HEK293 (cell line): Measurements from ENCODE around the gene APH1A.

ENCODE experiments used
- CTCF ChIA-PET: fragments of 350-600 bp; formaldehyde crosslinking; extraction: SDS; loops from one replicate; lab custom pipeline; 2021; ENCODE audit warnings: antibody characterized with exemption; lab: Yijun Ruan, JAX
- POLR2A ChIA-PET: fragments of 300-600 bp; formaldehyde crosslinking; extraction: SDS; loops from one replicate; lab custom pipeline; 2020; ENCODE audit warnings: antibody characterized with exemption, inconsistent platforms; lab: Yijun Ruan, JAX
- H3K27ac ChIP-seq: fragments of 200-500 bp; sonication (Bioruptor generic); 2 replicates; pipeline ENCODE4 v1.5.1; 2014; ENCODE audit warnings: low read depth, low read length, control low read depth, inconsistent platforms; ENCODE audit errors: extremely low read depth
- H3K36me3 ChIP-seq, 2 experiments: fragments of 200-500 bp in 1 of 2; sonication (Bioruptor generic) in 1 of 2; 1 replicate in 1 of 2; 2 replicates in 1 of 2; pipeline ENCODE4 v1.5.1; 2014 to 2017; ENCODE audit warnings: inconsistent platforms in 2 of 2, low read length in 2 of 2; ENCODE audit not compliant: control insufficient read depth in 2 of 2, insufficient read depth in 1 of 2
- H3K4me1 ChIP-seq: fragments of 200-500 bp; sonication (Bioruptor generic); 2 replicates; pipeline ENCODE4 v1.5.1; 2014; ENCODE audit warnings: mild to moderate bottlenecking, low read length, inconsistent platforms; ENCODE audit not compliant: control insufficient read depth, insufficient read depth
- H3K4me3 ChIP-seq: 2 replicates; pipeline ENCODE4 v1.5.1; 2011; ENCODE audit warnings: low read depth, mild to moderate bottlenecking, control low read depth, low read length, moderate library complexity
- H3K9me3 ChIP-seq: fragments of 200-500 bp; sonication (Bioruptor generic); 2 replicates; pipeline ENCODE4 v1.5.1; 2014; ENCODE audit warnings: low read depth, low read length, inconsistent platforms; ENCODE audit not compliant: control insufficient read depth, insufficient read depth
- HOXC10 ChIP-seq: sonication (generic); formaldehyde crosslinking; IDR thresholded peaks from 2 replicates; pipeline ENCODE4 v1.8.1; 2023; ENCODE audit warnings: mild to moderate bottlenecking, missing genetic modification reagents
- SCRT2 ChIP-seq: fragments of 450-650 bp; formaldehyde crosslinking; IDR thresholded peaks from 2 replicates; pipeline ENCODE4 v1.5.1; 2016; ENCODE audit warnings: missing biosample characterization, missing genetic modification characterization
- ZFP3 ChIP-seq: fragments of 450-650 bp; formaldehyde crosslinking; IDR thresholded peaks from 2 replicates; pipeline ENCODE4 v1.5.1; 2016; ENCODE audit warnings: low read depth, missing biosample characterization, missing genetic modification characterization
- ZNF10 ChIP-seq: fragments of 450-650 bp; formaldehyde crosslinking; IDR thresholded peaks from 2 replicates; pipeline ENCODE4 v1.5.1; 2017; ENCODE audit warnings: missing biosample characterization, missing genetic modification characterization
- ZNF133 ChIP-seq: fragments of 450-650 bp; formaldehyde crosslinking; IDR thresholded peaks from 2 replicates; pipeline ENCODE4 v1.5.1; 2016; ENCODE audit warnings: missing biosample characterization, missing genetic modification characterization
- ZNF140 ChIP-seq: fragments of 450-650 bp; formaldehyde crosslinking; IDR thresholded peaks from 2 replicates; pipeline ENCODE4 v1.5.1; 2016; ENCODE audit warnings: missing biosample characterization, missing genetic modification characterization
- ZNF366 ChIP-seq: fragments of 450-650 bp; formaldehyde crosslinking; conservative IDR thresholded peaks from 2 replicates; pipeline ENCODE4 v1.5.1; 2016; ENCODE audit warnings: missing biosample characterization, missing genetic modification characterization
- ZNF416 ChIP-seq: fragments of 450-650 bp; formaldehyde crosslinking; IDR thresholded peaks from 2 replicates; pipeline ENCODE4 v1.5.1; 2016; ENCODE audit warnings: missing biosample characterization, missing genetic modification characterization
- ZNF433 ChIP-seq: fragments of 450-650 bp; formaldehyde crosslinking; IDR thresholded peaks from 2 replicates; pipeline ENCODE4 v1.5.1; 2016; ENCODE audit warnings: missing biosample characterization, missing genetic modification characterization, low read depth
- ZNF585B ChIP-seq: fragments of 450-650 bp; formaldehyde crosslinking; IDR thresholded peaks from 2 replicates; pipeline ENCODE4 v1.5.1; 2016; ENCODE audit warnings: missing biosample characterization, missing genetic modification characterization
- ZNF596 ChIP-seq: fragments of 450-650 bp; IDR thresholded peaks from 2 replicates; pipeline ENCODE4 v1.5.0; 2018; ENCODE audit warnings: missing biosample characterization, mild to moderate bottlenecking, missing genetic modification characterization, moderate library complexity
- ZNF792 ChIP-seq: fragments of 450-650 bp; formaldehyde crosslinking; IDR thresholded peaks from 2 replicates; pipeline ENCODE4 v1.5.1; 2016; ENCODE audit warnings: missing biosample characterization, missing genetic modification characterization
- ZSCAN16 ChIP-seq: fragments of 450-650 bp; formaldehyde crosslinking; IDR thresholded peaks from 2 replicates; pipeline ENCODE4 v1.5.1; 2016; ENCODE audit warnings: missing biosample characterization, missing genetic modification characterization
- TF ChIP-seq, protein P1 (sequence below): fragments of 450-650 bp; formaldehyde crosslinking; IDR thresholded peaks from 2 replicates; pipeline ENCODE4 v1.5.1; 2016; ENCODE audit warnings: missing biosample characterization, missing genetic modification characterization
- TF ChIP-seq, protein P2 (sequence below): fragments of 450-650 bp; formaldehyde crosslinking; IDR thresholded peaks from 2 replicates; pipeline ENCODE4 v1.5.1; 2017; ENCODE audit warnings: missing biosample characterization, mild to moderate bottlenecking, missing genetic modification characterization, moderate library complexity
- TF ChIP-seq, protein P3 (sequence below): fragments of 450-650 bp; formaldehyde crosslinking; conservative IDR thresholded peaks from 2 replicates; pipeline ENCODE4 v1.5.1; 2016; ENCODE audit warnings: low read depth, missing biosample characterization, missing genetic modification characterization

Gene APH1A

DNA sequence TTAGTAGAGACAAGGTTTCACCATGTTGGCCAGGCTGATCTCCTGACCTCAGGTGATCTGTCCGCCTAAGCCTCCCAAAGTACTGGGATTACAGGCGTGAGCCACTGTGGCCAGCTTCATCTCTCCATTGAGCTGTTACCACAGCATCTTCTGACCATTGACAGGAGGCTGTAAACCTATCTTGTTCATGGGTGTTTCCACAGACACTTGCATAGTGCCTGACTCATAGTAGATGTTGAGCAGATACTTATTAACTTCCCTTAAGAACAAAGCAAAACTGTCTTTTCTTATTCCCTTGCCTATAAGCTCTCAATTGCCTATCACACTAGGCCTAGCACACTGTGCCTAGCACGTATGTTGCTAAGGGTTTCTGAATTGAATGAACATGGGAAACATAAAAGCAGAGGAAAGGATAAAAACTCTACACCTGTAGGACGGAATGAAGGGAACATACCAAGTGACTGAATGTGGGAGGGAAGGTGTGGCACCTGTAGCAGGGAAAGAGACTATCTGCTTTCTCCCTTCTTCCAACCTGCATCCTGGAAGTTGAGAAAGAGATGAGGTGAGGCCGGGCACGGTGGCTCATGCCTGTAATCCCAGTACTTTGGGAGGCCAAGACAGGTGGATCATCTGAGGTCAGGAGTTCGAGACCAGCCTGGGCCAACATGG, 2.6 kb upstream of the APH1A start:
- Histone ChIP-seq H3K4me1 (0 out of 2 replicates have a peak, but pooled peaks cover 7% of the 10 kb centered on the region), H3K36me3 (peaks cover 4 to 13% of the 10 kb centered on the region in 2 experiments; a peak in 2 of 3 replicates), H3K4me3 (no peak overlapping the region), H3K27ac (no peak overlapping the region), H3K9me3 (no peaks in the 10 kb centered on the region)
- POLR2A ChIA-PET, result interaction anchor here (1.1 to 1.4 kb wide), 2 partner anchors 9 to 15 kb away, joined by 4 to 6 read pairs; partner anchors contain the start of gene CA14
- TF ChIP-seq HOXC10 (no peak), ZNF792 (tag by site-specific recombination) (no peak), SCRT2 (tag by site-specific recombination) (peak; percentile 62), ZNF366 (tag by site-specific recombination) (peak; percentile 46)
- CTCF ChIA-PET, result interaction anchor here (0.7 to 4.8 kb wide), 7 partner anchors 9 to 1536 kb away, joined by 3 to 33 read pairs (median 6); no protein-coding TSS in a partner anchor

DNA sequence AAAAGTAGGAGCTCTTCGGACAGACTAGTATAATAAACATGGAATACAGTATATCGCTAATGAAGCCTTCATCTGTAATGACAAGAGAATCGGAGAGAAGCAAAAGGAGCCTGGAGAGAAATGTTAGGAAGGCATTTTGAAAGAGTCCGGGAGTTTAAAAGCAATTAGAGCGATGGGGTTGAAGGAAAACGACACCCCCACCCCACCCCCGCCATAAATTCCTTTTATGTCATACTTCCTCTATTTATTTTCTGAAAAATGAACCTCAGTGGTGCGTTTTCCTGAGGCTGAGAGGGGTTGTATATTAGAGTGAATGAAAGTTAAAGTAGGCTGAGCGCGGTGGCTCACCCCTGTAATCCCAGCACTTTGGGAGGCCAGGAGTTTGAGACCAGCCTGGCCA, 635 bp upstream of the APH1A start:
- Histone ChIP-seq H3K4me1 (0 out of 2 replicates have a peak, but pooled peaks cover 7% of the 10 kb centered on the region), H3K4me3 (no peak overlapping the region; the same call in 1 of the 2 replicates), H3K27ac (no peak overlapping the region), H3K9me3 (no peaks in the 10 kb centered on the region)
- POLR2A ChIA-PET, result interaction anchor here (0.6 to 1.2 kb wide), 7 partner anchors 9 to 1057 kb away, joined by 3 to 8 read pairs (median 4); partner anchors contain the start of genes CA14 and MCL1
- no peak for TF ChIP-seq ZNF416
- no peak for TF ChIP-seq ZFP3 (tag by site-specific recombination)
- no peak for TF ChIP-seq ZNF140
- TF ChIP-seq, protein P1, sequence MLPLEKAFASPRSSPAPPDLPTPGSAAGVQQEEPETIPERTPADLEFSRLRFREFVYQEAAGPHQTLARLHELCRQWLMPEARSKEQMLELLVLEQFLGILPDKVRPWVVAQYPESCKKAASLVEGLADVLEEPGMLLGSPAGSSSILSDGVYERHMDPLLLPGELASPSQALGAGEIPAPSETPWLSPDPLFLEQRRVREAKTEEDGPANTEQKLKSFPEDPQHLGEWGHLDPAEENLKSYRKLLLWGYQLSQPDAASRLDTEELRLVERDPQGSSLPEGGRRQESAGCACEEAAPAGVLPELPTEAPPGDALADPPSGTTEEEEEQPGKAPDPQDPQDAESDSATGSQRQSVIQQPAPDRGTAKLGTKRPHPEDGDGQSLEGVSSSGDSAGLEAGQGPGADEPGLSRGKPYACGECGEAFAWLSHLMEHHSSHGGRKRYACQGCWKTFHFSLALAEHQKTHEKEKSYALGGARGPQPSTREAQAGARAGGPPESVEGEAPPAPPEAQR (tag by site-specific recombination), result no peak
- no peak for TF ChIP-seq ZNF433 (tag by site-specific recombination)
- no peak for TF ChIP-seq ZNF133
- TF ChIP-seq, protein P2, sequence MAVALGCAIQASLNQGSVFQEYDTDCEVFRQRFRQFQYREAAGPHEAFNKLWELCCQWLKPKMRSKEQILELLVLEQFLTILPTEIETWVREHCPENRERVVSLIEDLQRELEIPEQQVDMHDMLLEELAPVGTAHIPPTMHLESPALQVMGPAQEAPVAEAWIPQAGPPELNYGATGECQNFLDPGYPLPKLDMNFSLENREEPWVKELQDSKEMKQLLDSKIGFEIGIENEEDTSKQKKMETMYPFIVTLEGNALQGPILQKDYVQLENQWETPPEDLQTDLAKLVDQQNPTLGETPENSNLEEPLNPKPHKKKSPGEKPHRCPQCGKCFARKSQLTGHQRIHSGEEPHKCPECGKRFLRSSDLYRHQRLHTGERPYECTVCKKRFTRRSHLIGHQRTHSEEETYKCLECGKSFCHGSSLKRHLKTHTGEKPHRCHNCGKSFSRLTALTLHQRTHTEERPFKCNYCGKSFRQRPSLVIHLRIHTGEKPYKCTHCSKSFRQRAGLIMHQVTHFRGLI (tag by site-specific recombination), result no peak
- no peak for TF ChIP-seq ZNF585B
- 0 out of 2 replicates have a peak, but pooled peaks have one; percentile 7 for TF ChIP-seq ZSCAN16 (tag by site-specific recombination)
- TF ChIP-seq ZNF596 (tag by site-specific recombination), result peak; percentile 27; the same call in 1 of the 2 replicates
- TF ChIP-seq ZNF10, result no peak
- TF ChIP-seq, protein P3, sequence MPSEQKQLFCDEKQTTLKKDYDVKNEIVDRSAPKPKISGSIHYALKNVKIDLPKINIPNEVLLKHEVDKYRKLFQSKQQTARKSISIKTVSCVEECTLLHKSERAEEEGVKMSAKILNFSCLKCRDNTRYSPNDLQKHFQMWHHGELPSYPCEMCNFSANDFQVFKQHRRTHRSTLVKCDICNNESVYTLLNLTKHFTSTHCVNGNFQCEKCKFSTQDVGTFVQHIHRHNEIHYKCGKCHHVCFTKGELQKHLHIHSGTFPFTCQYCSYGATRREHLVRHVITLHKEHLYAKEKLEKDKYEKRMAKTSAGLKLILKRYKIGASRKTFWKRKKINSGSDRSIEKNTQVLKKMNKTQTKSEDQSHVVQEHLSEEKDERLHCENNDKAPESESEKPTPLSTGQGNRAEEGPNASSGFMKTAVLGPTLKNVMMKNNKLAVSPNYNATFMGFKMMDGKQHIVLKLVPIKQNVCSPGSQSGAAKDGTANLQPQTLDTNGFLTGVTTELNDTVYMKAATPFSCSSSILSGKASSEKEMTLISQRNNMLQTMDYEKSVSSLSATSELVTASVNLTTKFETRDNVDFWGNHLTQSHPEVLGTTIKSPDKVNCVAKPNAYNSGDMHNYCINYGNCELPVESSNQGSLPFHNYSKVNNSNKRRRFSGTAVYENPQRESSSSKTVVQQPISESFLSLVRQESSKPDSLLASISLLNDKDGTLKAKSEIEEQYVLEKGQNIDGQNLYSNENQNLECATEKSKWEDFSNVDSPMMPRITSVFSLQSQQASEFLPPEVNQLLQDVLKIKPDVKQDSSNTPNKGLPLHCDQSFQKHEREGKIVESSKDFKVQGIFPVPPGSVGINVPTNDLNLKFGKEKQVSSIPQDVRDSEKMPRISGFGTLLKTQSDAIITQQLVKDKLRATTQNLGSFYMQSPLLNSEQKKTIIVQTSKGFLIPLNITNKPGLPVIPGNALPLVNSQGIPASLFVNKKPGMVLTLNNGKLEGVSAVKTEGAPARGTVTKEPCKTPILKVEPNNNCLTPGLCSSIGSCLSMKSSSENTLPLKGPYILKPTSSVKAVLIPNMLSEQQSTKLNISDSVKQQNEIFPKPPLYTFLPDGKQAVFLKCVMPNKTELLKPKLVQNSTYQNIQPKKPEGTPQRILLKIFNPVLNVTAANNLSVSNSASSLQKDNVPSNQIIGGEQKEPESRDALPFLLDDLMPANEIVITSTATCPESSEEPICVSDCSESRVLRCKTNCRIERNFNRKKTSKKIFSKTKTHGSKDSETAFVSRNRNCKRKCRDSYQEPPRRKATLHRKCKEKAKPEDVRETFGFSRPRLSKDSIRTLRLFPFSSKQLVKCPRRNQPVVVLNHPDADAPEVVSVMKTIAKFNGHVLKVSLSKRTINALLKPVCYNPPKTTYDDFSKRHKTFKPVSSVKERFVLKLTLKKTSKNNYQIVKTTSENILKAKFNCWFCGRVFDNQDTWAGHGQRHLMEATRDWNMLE, result no peak
- TF ChIP-seq, all 188 proteins: peak for 2
- CTCF ChIA-PET, result interaction anchor here (1.1 to 4.8 kb wide), 3 partner anchors 9 to 14 kb away, joined by 6 to 33 read pairs (median 13); no protein-coding TSS in a partner anchor
- peaks cover 4 to 31% of the 10 kb centered on the region in 2 experiments; a peak in 2 of 3 replicates for H3K36me3 ChIP-seq
